NCI-H345 (cell line): ENCODE data around the gene PARP1.
"Not testable (repeated sequence)": the region's sequence is repeated elsewhere in the genome, so short reads cannot be mapped to it uniquely, and the experiment has no call there.

Source experiments
- DNase-seq: peaks from one replicate; lab custom pipeline; 2025; lab: John Stamatoyannopoulos, UW

The PARP1 gene

DNA sequence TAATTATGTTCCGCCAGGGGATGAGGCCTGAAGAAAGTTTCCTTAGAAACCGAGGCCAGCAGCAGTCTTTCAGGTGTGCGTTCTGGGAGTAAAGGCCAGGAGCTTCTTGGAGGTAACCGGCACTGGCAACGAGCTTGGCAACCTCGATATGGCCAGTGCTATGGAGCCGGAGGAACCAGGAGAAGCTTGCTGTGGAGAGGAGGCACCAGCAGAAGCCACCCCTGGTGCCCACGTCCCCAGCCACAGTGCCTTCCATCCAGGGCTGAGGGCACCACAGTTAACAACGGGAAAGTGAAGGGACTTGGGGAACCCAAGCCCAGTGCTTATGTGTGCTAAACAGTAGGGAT, 57.4 kb downstream of the PARP1 start:
- no peak for DNase-seq

GRCh38 chr1:226349801-226350518, 57.9 kb downstream of the PARP1 start:
- DNase-seq, result no peak

DNA sequence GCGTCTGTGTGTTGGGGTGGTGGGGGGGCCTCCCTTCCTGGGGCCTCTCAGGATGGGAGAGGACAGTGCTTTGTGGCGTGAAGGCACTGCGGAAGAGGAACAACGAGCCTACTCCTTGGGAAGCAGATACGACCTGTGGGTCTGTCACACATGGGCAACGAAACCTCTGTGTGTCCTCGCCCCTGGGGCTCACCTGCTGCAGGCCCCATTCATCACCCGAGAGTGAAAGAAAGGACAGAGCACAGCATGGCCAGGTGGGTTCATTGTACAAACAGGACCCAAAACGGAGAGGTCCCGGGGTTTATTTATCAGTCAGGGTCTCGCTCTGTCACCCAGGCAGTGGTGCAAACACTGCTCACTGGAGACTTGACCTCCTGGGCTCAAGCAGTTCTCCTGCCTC, 58.8 kb downstream of the PARP1 start:
- DNase-seq, result peak; percentile 36

- no peak for DNase-seq
Observed at GRCh38 chr1:226344441-226345259, 63.2 kb downstream of the PARP1 start.

DNA sequence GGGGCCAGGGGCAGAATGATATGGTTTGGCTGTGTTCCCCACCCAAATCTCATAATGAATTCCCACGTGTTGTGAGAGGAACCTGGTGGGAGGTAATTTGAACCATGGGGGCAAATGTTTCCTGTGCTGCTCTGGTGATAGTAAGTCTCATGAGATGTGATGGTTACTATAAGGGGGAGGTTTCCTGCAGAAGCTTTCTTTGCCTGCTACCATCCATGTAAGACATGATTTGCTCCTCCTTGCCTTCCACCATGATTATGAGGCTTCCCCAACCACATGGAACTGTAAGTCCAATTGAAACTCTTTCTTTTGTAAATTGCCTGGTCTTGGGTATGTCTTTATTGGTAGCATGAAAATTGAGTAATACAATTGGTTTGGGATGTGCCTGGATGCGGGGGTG, 65.2 kb downstream of the PARP1 start:
- DNase-seq, result no peak

DNA sequence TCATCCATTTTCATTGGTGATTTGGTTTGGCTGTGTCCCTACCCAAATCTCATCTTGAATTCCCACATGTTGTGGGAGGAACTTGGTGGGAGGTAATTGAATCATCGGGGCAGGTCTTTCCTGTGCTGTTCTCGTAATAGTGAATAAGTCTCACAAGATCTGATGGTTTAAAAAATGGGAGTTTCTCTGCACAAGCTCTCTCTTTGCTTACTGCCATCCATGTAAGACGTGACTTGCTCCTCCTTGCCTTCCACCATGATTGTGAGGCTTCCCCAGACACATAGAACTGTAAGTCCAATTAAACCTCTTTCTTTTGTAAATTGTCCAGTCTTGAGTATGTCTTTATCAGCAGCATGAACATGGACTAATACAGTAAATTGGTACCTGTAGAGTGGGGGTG, 67.8 kb downstream of the PARP1 start:
- not testable (repeated sequence) for DNase-seq

- DNase-seq, result no peak
Observed at GRCh38 chr1:226337276-226337875, 70.5 kb downstream of the PARP1 start.

- no peak for DNase-seq
Observed at GRCh38 chr1:226335661-226336060, 72.2 kb downstream of the PARP1 start.

DNA sequence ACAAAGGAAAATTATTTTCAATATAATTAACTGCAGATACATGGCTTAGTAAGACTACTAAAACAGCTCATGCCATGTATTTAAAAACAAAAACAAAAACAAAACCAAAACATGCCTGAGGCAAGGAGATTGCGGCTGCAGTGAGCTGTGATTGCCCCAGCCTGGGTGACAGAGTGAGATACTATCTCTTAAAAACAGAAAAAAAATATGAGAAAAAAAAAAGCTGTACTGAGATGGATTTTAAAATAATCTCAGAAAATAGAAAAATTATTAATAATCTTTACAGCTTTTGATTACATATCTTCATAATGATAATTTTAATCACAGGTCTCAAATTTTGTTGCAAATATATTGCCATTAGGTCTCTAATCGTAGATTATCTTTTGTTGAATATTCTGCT, 74.9 kb downstream of the PARP1 start:
- DNase-seq, result no peak

GRCh38 chr1:226329237-226329636, 78.7 kb downstream of the PARP1 start:
- DNase-seq, result no peak

- DNase-seq, result no peak
Observed at GRCh38 chr1:226327761-226328162, 80.1 kb downstream of the PARP1 start.

- DNase-seq, result no peak
Observed at GRCh38 chr1:226325178-226325577, 82.7 kb downstream of the PARP1 start.

DNA sequence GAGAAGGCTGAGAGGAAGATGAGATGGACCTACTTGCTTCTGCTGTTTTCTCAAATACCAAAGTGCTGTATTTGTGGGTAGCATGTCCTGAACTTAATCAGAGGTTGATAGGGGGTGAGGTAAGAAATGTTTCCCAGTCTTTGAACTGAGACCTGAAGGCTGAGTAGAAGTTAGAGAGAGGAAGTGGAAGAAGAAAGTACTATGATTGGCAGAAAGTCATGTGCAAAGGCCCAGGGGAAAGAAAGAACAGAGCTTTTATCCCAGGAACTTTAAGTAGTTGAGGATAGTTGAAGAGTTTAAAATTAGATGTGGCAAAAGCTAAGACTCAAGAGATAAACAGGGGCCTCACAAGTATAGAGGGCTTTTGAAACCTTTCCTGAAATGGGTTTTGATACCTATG, 83.4 kb downstream of the PARP1 start:
- no peak for DNase-seq

DNA sequence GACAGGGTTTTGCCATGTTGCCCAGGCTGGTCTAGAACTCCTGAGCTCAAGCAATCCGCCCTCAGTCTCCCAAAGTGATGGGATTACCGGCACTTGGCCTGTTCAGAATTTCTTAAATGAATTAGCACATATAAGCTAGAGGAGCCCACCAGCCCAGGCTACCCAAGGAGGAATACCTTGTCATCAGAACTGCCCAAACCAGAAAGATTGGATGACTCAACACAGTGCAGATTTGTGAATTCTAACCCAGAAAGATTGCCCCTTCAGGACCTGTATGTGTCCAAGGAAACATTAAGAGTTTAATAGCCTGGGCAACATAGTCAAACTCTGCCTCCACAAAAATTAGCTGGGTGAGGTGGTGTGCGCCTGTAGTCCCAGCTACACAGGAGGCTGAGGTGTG, 84.9 kb downstream of the PARP1 start:
- no peak for DNase-seq

DNA sequence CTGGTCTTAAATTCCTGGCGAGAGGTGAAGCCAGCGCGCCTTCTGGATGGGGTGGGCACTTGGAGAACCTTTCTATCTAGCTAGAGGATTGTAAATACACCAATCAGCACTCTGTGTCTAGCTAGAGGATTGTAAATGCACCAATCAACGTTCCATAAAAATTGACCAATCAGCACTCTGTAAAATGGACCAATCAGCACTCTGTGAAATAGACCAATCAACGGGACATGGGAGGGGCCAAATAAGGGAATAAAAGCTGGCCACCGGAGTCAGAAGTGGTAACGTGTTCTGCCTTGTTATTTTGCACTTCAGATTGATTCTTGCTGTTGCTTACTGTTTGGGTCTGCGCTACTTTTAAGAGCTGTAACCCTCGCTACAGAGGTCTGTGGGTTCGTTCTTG, 87.0 kb downstream of the PARP1 start:
- DNase-seq, result no peak

- DNase-seq, result no peak
Observed at GRCh38 chr1:226318471-226318870, 89.4 kb downstream of the PARP1 start.

GRCh38 chr1:226314055-226314454, 93.8 kb downstream of the PARP1 start:
- DNase-seq, result no peak

DNA sequence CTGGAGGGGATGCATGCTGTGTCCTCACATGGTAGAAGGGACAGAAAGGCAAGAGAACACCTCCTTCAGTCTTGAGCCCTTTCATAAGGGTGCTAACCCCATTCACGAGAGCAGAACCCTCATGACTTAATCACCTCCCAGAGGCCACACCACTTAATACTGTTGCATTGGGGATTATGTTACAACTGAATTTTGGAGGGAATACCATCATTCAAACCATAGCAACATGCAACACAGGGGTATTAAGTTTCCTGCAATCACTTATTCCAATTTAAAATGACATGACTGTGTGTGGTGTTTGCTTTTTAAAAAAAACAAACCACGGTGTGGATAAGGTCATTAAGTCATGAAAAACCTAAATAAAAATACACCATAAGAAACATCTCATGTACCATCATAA, 95.8 kb downstream of the PARP1 start:
- no peak for DNase-seq

DNA sequence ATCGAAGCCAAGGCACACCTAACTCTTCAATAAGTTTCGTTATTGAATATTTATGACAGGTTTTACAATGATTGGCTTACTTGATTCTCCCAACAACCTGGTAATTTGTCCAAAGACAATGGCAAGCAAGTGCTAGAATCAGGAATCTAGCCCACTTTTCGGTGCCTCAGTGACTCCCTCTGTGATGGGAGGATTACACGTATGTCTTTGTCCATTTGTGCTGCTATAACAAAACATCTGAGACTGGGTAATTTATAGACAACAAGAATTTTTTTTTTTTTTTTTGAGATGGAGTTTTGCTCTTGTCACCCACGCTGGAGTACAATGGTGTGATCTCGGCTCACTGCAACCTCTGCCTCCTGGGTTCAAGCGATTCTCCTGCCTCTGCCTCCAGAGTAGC, 96.5 kb downstream of the PARP1 start:
- no peak for DNase-seq
